BLaER1 treated with 17β-estradiol and CSF1 and Interleukin-3, amounts not matched to agents 10 nM and 100 nM (cell line): ENCODE data around the gene LRP10.

ENCODE experiments used
- H3K27ac ChIP-seq, 11 experiments: shearing (Covaris generic); formaldehyde crosslinking; 2 replicates each; pipeline ENCODE4 v1.8.1; 2022
- H3K27me3 ChIP-seq, 11 experiments: shearing (Covaris generic); formaldehyde crosslinking; 2 replicates each; pipeline ENCODE4 v1.8.1; 2022
- H3K36me3 ChIP-seq, 11 experiments: shearing (Covaris generic); formaldehyde crosslinking; 2 replicates each; pipeline ENCODE4 v1.8.1; 2022
- H3K4me1 ChIP-seq, 10 experiments: shearing (Covaris generic); formaldehyde crosslinking; 2 replicates each; pipeline ENCODE4 v1.8.1; 2022
- H3K4me2 ChIP-seq, 11 experiments: shearing (Covaris generic); formaldehyde crosslinking; 2 replicates each; pipeline ENCODE4 v1.8.1; 2022
- H3K4me3 ChIP-seq, 10 experiments: shearing (Covaris generic); formaldehyde crosslinking; 2 replicates each; pipeline ENCODE4 v1.8.1; 2022
- H3K9ac ChIP-seq, 11 experiments: shearing (Covaris generic); formaldehyde crosslinking; 2 replicates each; pipeline ENCODE4 v1.8.1; 2022
- H3K9me3 ChIP-seq, 11 experiments: shearing (Covaris generic); formaldehyde crosslinking; replicated peaks in 1 of 11; 2 replicates each; pipeline ENCODE4 v1.8.1; 2022
- H4K20me1 ChIP-seq, 11 experiments: shearing (Covaris generic); formaldehyde crosslinking; 2 replicates each; pipeline ENCODE4 v1.8.1; 2022
- Cebpa-rat ChIP-seq, 11 experiments: shearing (Covaris generic); IDR thresholded peaks; 2 replicates each; pipeline ENCODE4 v1.8.1; 2022

LRP10 gene

GRCh38 chr14:22866874-22867273 lies 4.7 kb upstream of the LRP10 start:
- TF ChIP-seq Cebpa-rat (IDR thresholded peaks at IDR 0.05), result no peak
- no peak overlapping the region for H3K4me3 ChIP-seq
- H3K9me3 ChIP-seq, result peaks cover 0 to 5% (median under 1%) of the 10 kb centered on the region in 11 experiments; a peak in 7 of 22 replicates
- H3K36me3 ChIP-seq, result no peaks in the 10 kb centered on the region
- no peaks in the 10 kb centered on the region for H3K27me3 ChIP-seq
- peaks cover 9 to 23% (median 21%) of the 10 kb centered on the region in 10 experiments for H3K4me1 ChIP-seq
- no peak overlapping the region for H3K4me2 ChIP-seq
- H3K9ac ChIP-seq, result no peak overlapping the region
- H4K20me1 ChIP-seq, result no peaks in the 10 kb centered on the region
- H3K27ac ChIP-seq, result no peak overlapping the region

GRCh38 chr14:22870811-22871223 lies 723 bp upstream of the LRP10 start:
- Histone ChIP-seq H3K27ac (peak overlapping the region; percentile 80 to 93 (median 86)), H3K9ac (peak overlapping the region; percentile 81 to 92 (median 88))

GRCh38 chr14:22872033-22872832 lies 693 bp downstream of the LRP10 start:
- TF ChIP-seq Cebpa-rat (IDR thresholded peaks at IDR 0.05), result no peak
- Histone ChIP-seq H4K20me1 (peaks cover 0 to 46% (median 7%) of the 10 kb centered on the region in 11 experiments; a peak in 12 of 22 replicates), H3K4me2 (peak overlapping the region; percentile 73 to 99 (median 90)), H3K9ac (peak overlapping the region; percentile 81 to 92 (median 88)), H3K36me3 (peaks cover 38 to 42% (median 40%) of the 10 kb centered on the region in 11 experiments), H3K27me3 (no peaks in the 10 kb centered on the region), H3K9me3 (no peaks in the 10 kb centered on the region), H3K4me1 (peaks cover 25 to 37% (median 34%) of the 10 kb centered on the region in 10 experiments), H3K4me3 (peak overlapping the region; percentile 81 to 96 (median 88)), H3K27ac (peak overlapping the region; percentile 80 to 93 (median 86))

More at GRCh38 chr14:22870811-22871223, 723 bp upstream of the LRP10 start:
- no peaks in the 10 kb centered on the region for H3K9me3 ChIP-seq
- H3K4me2 ChIP-seq, result peak overlapping the region; percentile 73 to 99 (median 90)
- peak overlapping the region; percentile 81 to 96 (median 88) for H3K4me3 ChIP-seq
- peaks cover 24 to 28% (median 26%) of the 10 kb centered on the region in 11 experiments for H3K36me3 ChIP-seq
- no peak for TF ChIP-seq Cebpa-rat (IDR thresholded peaks at IDR 0.05)
- peaks cover 0 to 32% (median 7%) of the 10 kb centered on the region in 11 experiments; a peak in 12 of 22 replicates for H4K20me1 ChIP-seq
- H3K4me1 ChIP-seq, result peaks cover 25 to 37% (median 34%) of the 10 kb centered on the region in 10 experiments
- H3K27me3 ChIP-seq, result no peaks in the 10 kb centered on the region

- H3K27ac ChIP-seq, result peak overlapping the region; percentile 80 to 93 (median 86); a peak in 21 of 22 replicates
- no peak for TF ChIP-seq Cebpa-rat (IDR thresholded peaks at IDR 0.05)
Observed at GRCh38 chr14:22872833-22873520, 1.4 kb downstream of the LRP10 start.

GRCh38 chr14:22875003-22875747 lies 3.6 kb downstream of the LRP10 start:
- H3K4me1 ChIP-seq, result peaks cover 20 to 33% (median 25%) of the 10 kb centered on the region in 10 experiments
- TF ChIP-seq Cebpa-rat (IDR thresholded peaks at IDR 0.05), result no peak
- H3K4me2 ChIP-seq, result no peak overlapping the region
- H3K9ac ChIP-seq, result no peak overlapping the region
- no peaks in the 10 kb centered on the region for H3K27me3 ChIP-seq
- no peak overlapping the region for H3K4me3 ChIP-seq
- no peaks in the 10 kb centered on the region for H3K9me3 ChIP-seq
- peaks cover 52 to 70% (median 65%) of the 10 kb centered on the region in 11 experiments for H3K36me3 ChIP-seq
- no peak overlapping the region for H3K27ac ChIP-seq
- peaks cover 0 to 67% (median 7%) of the 10 kb centered on the region in 11 experiments; a peak in 12 of 22 replicates for H4K20me1 ChIP-seq

More at GRCh38 chr14:22872833-22873520, 1.4 kb downstream of the LRP10 start:
- peaks cover 0 to 54% (median 7%) of the 10 kb centered on the region in 11 experiments; a peak in 12 of 22 replicates for H4K20me1 ChIP-seq
- H3K4me2 ChIP-seq, result peak overlapping the region; percentile 73 to 99 (median 90)
- no peaks in the 10 kb centered on the region for H3K9me3 ChIP-seq
- peaks cover 25 to 37% (median 34%) of the 10 kb centered on the region in 10 experiments for H3K4me1 ChIP-seq
- H3K4me3 ChIP-seq, result peak overlapping the region; percentile 81 to 96 (median 88)
- no peaks in the 10 kb centered on the region for H3K27me3 ChIP-seq
- H3K9ac ChIP-seq, result peak overlapping the region; percentile 81 to 92 (median 88); a peak in 21 of 22 replicates
- peaks cover 46 to 49% (median 47%) of the 10 kb centered on the region in 11 experiments for H3K36me3 ChIP-seq

- no peak overlapping the region for H3K27ac ChIP-seq
Observed at GRCh38 chr14:22875748-22876319, 4.3 kb downstream of the LRP10 start.

GRCh38 chr14:22877000-22877501 lies 5.5 kb downstream of the LRP10 start:
- H3K4me3 ChIP-seq, result no peak overlapping the region
- H4K20me1 ChIP-seq, result peaks cover 0 to 67% (median 7%) of the 10 kb centered on the region in 11 experiments; a peak in 12 of 22 replicates
- no peak for TF ChIP-seq Cebpa-rat (IDR thresholded peaks at IDR 0.05)
- no peak overlapping the region for H3K4me2 ChIP-seq
- peaks cover 52 to 70% (median 65%) of the 10 kb centered on the region in 11 experiments for H3K36me3 ChIP-seq
- H3K9ac ChIP-seq, result no peak overlapping the region
- no peaks in the 10 kb centered on the region for H3K9me3 ChIP-seq
- H3K4me1 ChIP-seq, result peaks cover 17 to 29% (median 21%) of the 10 kb centered on the region in 10 experiments
- H3K27me3 ChIP-seq, result no peaks in the 10 kb centered on the region
- H3K27ac ChIP-seq, result no peak overlapping the region

More at GRCh38 chr14:22875748-22876319, 4.3 kb downstream of the LRP10 start:
- Histone ChIP-seq H3K9ac (no peak overlapping the region), H3K4me2 (no peak overlapping the region), H3K36me3 (peaks cover 52 to 70% (median 65%) of the 10 kb centered on the region in 11 experiments), H3K4me1 (peaks cover 13 to 27% (median 18%) of the 10 kb centered on the region in 10 experiments), H3K4me3 (no peak overlapping the region), H3K27me3 (no peaks in the 10 kb centered on the region), H3K9me3 (no peaks in the 10 kb centered on the region), H4K20me1 (peaks cover 0 to 67% (median 7%) of the 10 kb centered on the region in 11 experiments; a peak in 12 of 22 replicates)
- TF ChIP-seq Cebpa-rat (IDR thresholded peaks at IDR 0.05), result no peak
